Transverse colon (tissue), 4 donors: ENCODE results near the gene KRT74.

Experiments used
- CTCF ChIP-seq, 5 experiments: fragments of 200-600 bp in 3 of 5; fragments of 450-650 bp in 2 of 5; sonication (generic) in 3 of 5; IDR thresholded peaks; 1 replicate in 2 of 5; 2 replicates in 3 of 5; pipeline ENCODE4 v1.5.1; 2016 to 2017; ENCODE audit warnings: antibody characterized with exemption in 5 of 5, inconsistent platforms in 3 of 5, mild to moderate bottlenecking in 2 of 5, moderate library complexity in 1 of 5
- POLR2AphosphoS5 ChIP-seq, 3 donors: sonication (generic); formaldehyde crosslinking; IDR thresholded peaks; one replicate each; pipeline ENCODE4 v1.6.1; 2016; ENCODE audit warnings: antibody characterized with exemption in 3 of 3

GRCh38 chr12:52530905-52531304 lies 42.7 kb downstream of the KRT74 start:
- TF ChIP-seq POLR2AphosphoS5 (IDR thresholded peaks at IDR 0.05) (no peak), CTCF (IDR thresholded peaks at IDR 0.05) (no peak)
